ENCODE results near the gene ZDHHC17. TPM values are rescaled to one million over a fixed set of nuclear protein-coding genes. Genes with fewer than 3 reads are reported as not detected.

The ZDHHC17 gene
- total RNA-seq, 1 experiment from 2014 or later = 22.9 TPM

- no peaks in the 10 kb centered on the region for H3K27me3 ChIP-seq (ENCODE audit: control insufficient read depth, insufficient read depth, low read length)
- no peaks in the 10 kb centered on the region for H3K36me3 ChIP-seq (replicated peaks; ENCODE audit: control insufficient read depth, insufficient read depth, low read length)
- H3K4me3 ChIP-seq (ENCODE audit: insufficient read depth, low read depth, low read length) = no peak overlapping the region
- DNase-seq = peak; percentile 52
Observed at GRCh38 chr12:76888775-76889174, 124.9 kb downstream of the ZDHHC17 start.

DNA sequence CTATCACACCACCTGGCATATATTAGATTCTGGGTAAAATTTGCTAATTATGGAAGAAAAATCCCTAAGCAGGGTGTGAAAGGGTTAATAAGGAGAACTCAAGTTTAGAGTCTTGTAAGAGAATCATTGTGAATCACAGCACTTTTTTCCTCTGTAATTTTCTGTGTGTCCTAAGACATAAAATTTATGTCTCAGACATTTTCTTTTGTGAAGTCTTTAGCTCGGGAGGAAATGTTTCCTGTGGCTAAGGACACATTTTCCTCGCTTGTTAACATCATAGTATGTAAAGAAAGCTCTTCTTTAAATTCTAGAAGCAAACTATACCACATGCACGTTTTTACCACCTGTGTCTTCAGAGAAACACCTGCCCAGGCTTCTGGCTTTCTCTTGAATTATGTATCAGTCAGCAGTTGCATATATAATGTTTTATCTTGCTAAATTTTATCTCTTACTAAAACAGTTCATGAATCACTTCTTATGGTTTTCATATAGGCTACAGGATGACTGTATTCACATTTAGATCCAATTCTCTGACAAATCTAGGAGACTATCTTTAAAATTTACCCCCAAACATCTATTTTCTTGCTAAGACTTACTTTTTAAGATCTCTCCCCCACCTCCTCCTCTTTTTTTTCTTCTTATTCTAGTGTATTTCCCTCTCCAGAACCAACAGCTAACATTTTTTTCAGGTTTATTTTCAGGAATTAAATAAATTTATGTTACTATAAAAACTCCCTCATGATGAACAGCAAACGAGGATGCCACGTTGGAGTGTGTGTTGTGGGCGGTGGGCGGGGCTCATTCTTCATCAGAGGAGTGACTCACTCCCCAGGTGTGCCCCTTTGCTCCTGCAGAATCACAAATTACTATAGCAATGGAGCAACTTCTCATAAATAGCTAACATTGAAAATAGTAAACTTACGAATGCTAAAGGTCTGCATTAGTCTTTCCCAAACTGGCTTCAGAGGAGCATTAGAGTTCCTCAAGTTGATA lies 126.5 kb downstream of the ZDHHC17 start:
- Histone ChIP-seq H3K4me3 (ENCODE audit: insufficient read depth, low read depth, low read length) (no peak overlapping the region), H3K36me3 (replicated peaks; ENCODE audit: control insufficient read depth, insufficient read depth, low read length) (no peaks in the 10 kb centered on the region), H3K27me3 (ENCODE audit: control insufficient read depth, insufficient read depth, low read length) (no peaks in the 10 kb centered on the region)
- DNase-seq = peak; percentile 48

GRCh38 chr12:76891609-76892008 lies 127.7 kb downstream of the ZDHHC17 start:
- H3K4me3 ChIP-seq (ENCODE audit: insufficient read depth, low read depth, low read length) = no peak overlapping the region
- no peaks in the 10 kb centered on the region for H3K27me3 ChIP-seq (ENCODE audit: control insufficient read depth, insufficient read depth, low read length)
- no peak for DNase-seq
- no peaks in the 10 kb centered on the region for H3K36me3 ChIP-seq (replicated peaks; ENCODE audit: control insufficient read depth, insufficient read depth, low read length)

GRCh38 chr12:76895796-76896195 lies 131.9 kb downstream of the ZDHHC17 start:
- H3K27me3 ChIP-seq (ENCODE audit: control insufficient read depth, insufficient read depth, low read length) = no peaks in the 10 kb centered on the region
- DNase-seq = no peak
- no peaks in the 10 kb centered on the region for H3K36me3 ChIP-seq (replicated peaks; ENCODE audit: control insufficient read depth, insufficient read depth, low read length)
- H3K4me3 ChIP-seq (ENCODE audit: insufficient read depth, low read depth, low read length) = no peak overlapping the region

DNA sequence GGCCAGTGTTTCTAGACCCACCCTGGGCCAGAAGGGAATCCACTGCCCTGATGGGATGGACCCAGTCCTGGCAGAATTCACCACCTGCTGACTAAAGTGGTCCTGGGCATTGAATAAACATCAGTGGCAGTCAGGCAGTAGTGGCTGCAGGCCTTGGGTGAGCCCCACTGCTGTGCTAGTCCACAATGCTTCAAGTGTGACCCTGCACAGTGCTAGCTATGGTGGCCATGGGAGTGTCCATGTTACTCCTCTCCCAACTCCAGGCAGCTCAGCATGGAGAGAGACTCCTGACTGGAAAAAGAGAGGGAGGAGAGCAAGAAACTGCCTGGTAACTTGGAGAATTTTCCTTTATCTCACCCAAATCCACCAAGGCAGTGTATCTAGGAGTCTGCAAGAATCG lies 132.4 kb downstream of the ZDHHC17 start:
- no peaks in the 10 kb centered on the region for H3K27me3 ChIP-seq (ENCODE audit: control insufficient read depth, insufficient read depth, low read length)
- no peak for DNase-seq
- no peak overlapping the region for H3K4me3 ChIP-seq (ENCODE audit: insufficient read depth, low read depth, low read length)
- no peaks in the 10 kb centered on the region for H3K36me3 ChIP-seq (replicated peaks; ENCODE audit: control insufficient read depth, insufficient read depth, low read length)

GRCh38 chr12:76898442-76898841 lies 134.5 kb downstream of the ZDHHC17 start:
- H3K36me3 ChIP-seq (replicated peaks; ENCODE audit: control insufficient read depth, insufficient read depth, low read length) = no peaks in the 10 kb centered on the region
- H3K27me3 ChIP-seq (ENCODE audit: control insufficient read depth, insufficient read depth, low read length) = no peaks in the 10 kb centered on the region
- no peak for DNase-seq
- H3K4me3 ChIP-seq (ENCODE audit: insufficient read depth, low read depth, low read length) = no peak overlapping the region

DNA sequence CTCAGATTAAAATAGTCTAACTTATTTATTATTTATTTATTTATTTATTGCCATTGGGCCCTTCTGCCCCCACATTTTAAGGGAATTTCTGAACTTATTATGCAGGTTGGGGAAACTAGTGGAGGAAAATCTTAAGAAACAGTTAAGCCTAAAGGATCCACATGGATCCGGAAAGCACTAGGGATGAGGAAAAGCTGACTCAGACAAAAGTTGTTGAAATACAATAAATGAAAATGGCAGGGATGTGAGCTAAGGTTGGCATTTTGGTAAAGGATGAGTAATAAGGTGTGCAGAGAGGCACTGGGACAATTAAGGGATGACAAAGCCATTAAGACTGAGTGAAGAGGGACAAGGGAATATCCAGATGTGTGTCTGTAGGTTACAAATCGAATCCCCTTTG lies 135.6 kb downstream of the ZDHHC17 start:
- Histone ChIP-seq H3K27me3 (ENCODE audit: control insufficient read depth, insufficient read depth, low read length) (no peaks in the 10 kb centered on the region), H3K4me3 (ENCODE audit: insufficient read depth, low read depth, low read length) (no peak overlapping the region), H3K36me3 (replicated peaks; ENCODE audit: control insufficient read depth, insufficient read depth, low read length) (no peaks in the 10 kb centered on the region)
- no peak for DNase-seq

DNA sequence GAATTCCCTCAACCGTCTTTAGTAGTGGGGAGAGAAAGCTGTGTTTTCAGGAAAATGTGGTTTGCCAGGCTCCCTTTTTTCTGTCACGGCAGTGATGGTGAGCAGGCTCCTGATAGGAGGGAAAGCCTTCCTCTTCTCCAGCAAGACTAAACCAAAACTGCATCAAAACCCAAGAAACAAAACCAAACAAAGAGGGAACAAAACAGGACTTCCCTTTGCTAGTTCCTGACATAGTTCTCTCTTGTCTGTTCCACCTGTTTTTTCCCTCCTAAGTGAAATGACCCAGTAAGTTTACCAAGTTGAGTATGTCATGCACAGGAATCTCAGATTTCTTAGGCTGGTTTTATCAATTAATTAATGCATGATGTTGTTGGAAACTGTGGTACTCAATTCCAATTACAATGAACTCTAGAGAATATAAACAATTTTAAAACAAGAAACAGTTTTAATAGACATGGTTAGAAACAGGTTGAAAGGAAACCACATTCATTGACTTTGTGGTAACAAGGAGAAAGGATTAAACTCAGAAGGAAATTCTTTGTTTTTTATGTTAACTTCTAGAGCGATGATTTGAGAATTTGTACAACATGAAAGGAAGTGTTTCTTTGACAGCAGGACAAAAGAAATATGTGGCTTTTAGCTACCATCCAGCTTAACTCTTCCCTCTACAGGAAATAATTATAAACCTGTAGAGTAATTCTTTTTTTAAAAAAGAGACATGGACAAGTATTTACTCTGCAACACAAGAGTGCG lies 137.9 kb downstream of the ZDHHC17 start:
- Histone ChIP-seq H3K4me3 (ENCODE audit: insufficient read depth, low read depth, low read length) (no peak overlapping the region), H3K36me3 (replicated peaks; ENCODE audit: control insufficient read depth, insufficient read depth, low read length) (no peaks in the 10 kb centered on the region), H3K27me3 (ENCODE audit: control insufficient read depth, insufficient read depth, low read length) (no peaks in the 10 kb centered on the region)
- DNase-seq = no peak

Other genes starting within 250 kb of the ZDHHC17 start
- 32.5 and 50.1 TPM in 2 replicates for gene OSBPL8, start 204.3 kb upstream of the ZDHHC17 start, total RNA-seq (2014; rRNA removed; shearing (Covaris generic))
- gene CSRP2, start 114.9 kb downstream of the ZDHHC17 start, total RNA-seq (2014; rRNA removed; shearing (Covaris generic)) = 99.2 and 108 TPM in 2 replicates

All from H7 (cell line).